Endothelial cell of umbilical vein (primary cell): Measurements from ENCODE around the gene VKORC1. TPM values are rescaled to one million over a fixed set of nuclear protein-coding genes. Genes with fewer than 3 reads are reported as not detected.

Experiments
- BruUV-seq: library from RNA; stranded (reverse); fragments of 400-500 nt; replicated peaks from 2 replicates; lab custom pipeline; 2021; lab: Mats Ljungman, UMichigan
- CTCF ChIA-PET: fragments of 300-600, 350-600 bp; sonication (Branson Sonifier 250); formaldehyde crosslinking; loops from one replicate; lab custom pipeline; 2021; ENCODE audit warnings: antibody characterized with exemption, inconsistent platforms; lab: Charles Lee
- POLR2A ChIA-PET: fragments of 300-600, 350-600 bp; sonication (Branson Sonifier 250); formaldehyde crosslinking; loops from one replicate; lab custom pipeline; 2021; ENCODE audit warnings: antibody characterized with exemption, inconsistent platforms; lab: Charles Lee
- DNase-seq: peaks from one replicate; pipeline ENCODE4 v3.0.0-alpha.2; 2011; ENCODE audit warnings: low read depth, low spot score
- FAIRE-seq: peaks from 2 replicates; lab custom pipeline; 2011; peaks lifted over from hg19 to GRCh38; lab: Jason Lieb, UNC
- H2AFZ ChIP-seq: 2 replicates; pipeline ENCODE4 v1.6.0; 2012; ENCODE audit warnings: low read depth, low read length, control low read depth, inconsistent platforms
- H3K27ac ChIP-seq: 2 replicates; pipeline ENCODE4 v1.5.1; 2011; ENCODE audit warnings: low read depth, mild to moderate bottlenecking, control low read depth, low read length, moderate library complexity; ENCODE audit not compliant: insufficient read depth
- H3K27me3 ChIP-seq, 2 experiments: 2 replicates each; pipeline versions ENCODE4 v1.6.0 to v1.6.1; 2011; ENCODE audit warnings: low read length in 2 of 2, mixed read lengths in 1 of 2; ENCODE audit not compliant: control insufficient read depth in 2 of 2, insufficient read depth in 2 of 2
- H3K36me3 ChIP-seq, 2 experiments: 2 replicates in 1 of 2; 3 replicates in 1 of 2; pipeline ENCODE4 v1.5.1; 2011; ENCODE audit warnings: low read length in 2 of 2, mild to moderate bottlenecking in 1 of 2, moderate library complexity in 1 of 2; ENCODE audit not compliant: control insufficient read depth in 2 of 2, insufficient read depth in 2 of 2; ENCODE audit errors: extremely low read depth in 1 of 2
- H3K4me1 ChIP-seq: 3 replicates; pipeline ENCODE4 v1.5.1; 2011; ENCODE audit warnings: mild to moderate bottlenecking, low read length; ENCODE audit not compliant: control insufficient read depth, insufficient read depth; ENCODE audit errors: extremely low read depth
- H3K4me2 ChIP-seq: 2 replicates; pipeline ENCODE4 v1.6.1; 2011; ENCODE audit warnings: low read length, control low read depth, mixed read lengths; ENCODE audit not compliant: insufficient read depth
- H3K4me3 ChIP-seq, 3 experiments: fragments of 200-600 bp in 1 of 3; sonication (generic), shearing (Covaris generic) in 1 of 3; replicated peaks in 1 of 3; 2 replicates each; pipeline ENCODE4 v1.5.1; 2011 to 2016; ENCODE audit warnings: control low read depth in 3 of 3, low read length in 3 of 3, mild to moderate bottlenecking in 2 of 3, inconsistent platforms in 1 of 3, low read depth in 1 of 3, moderate library complexity in 1 of 3; ENCODE audit not compliant: insufficient read depth in 1 of 3
- H3K79me2 ChIP-seq: 2 replicates; pipeline ENCODE4 v1.6.0; 2012; ENCODE audit warnings: low read length, inconsistent platforms; ENCODE audit not compliant: control insufficient read depth, insufficient read depth
- H3K9ac ChIP-seq: replicated peaks from 2 replicates; pipeline ENCODE3; 2011; ENCODE audit warnings: low read length, control low read depth; ENCODE audit not compliant: insufficient read depth; ENCODE audit errors: extremely low read depth
- H3K9me1 ChIP-seq: replicated peaks from 3 replicates; pipeline ENCODE4 v1.6.0; 2011; ENCODE audit warnings: mild to moderate bottlenecking, low read length; ENCODE audit not compliant: control insufficient read depth, insufficient read depth; ENCODE audit errors: extremely low read depth
- H3K9me3 ChIP-seq: replicated peaks from 2 replicates; pipeline ENCODE4 v1.5.1; 2012; ENCODE audit warnings: low read length, inconsistent platforms; ENCODE audit not compliant: control insufficient read depth, insufficient read depth
- H4K20me1 ChIP-seq: replicated peaks from 2 replicates; pipeline ENCODE3; 2011; ENCODE audit warnings: mild to moderate bottlenecking, low read length; ENCODE audit not compliant: control insufficient read depth, insufficient read depth; ENCODE audit errors: extremely low read depth
- CTCF ChIP-seq, 2 donors: IDR thresholded peaks; 1 replicate in 1 of 2; 2 replicates in 1 of 2; pipeline ENCODE4 v1.5.1; 2011; ENCODE audit warnings: low read length in 2 of 2, mild to moderate bottlenecking in 2 of 2, moderate library complexity in 2 of 2, control low read depth in 1 of 2, inconsistent platforms in 1 of 2, low read depth in 1 of 2; ENCODE audit not compliant: insufficient read depth in 1 of 2; ENCODE audit errors: extremely low read depth in 1 of 2
- EZH2 ChIP-seq: IDR thresholded peaks from 2 replicates; pipeline ENCODE4 v1.6.1; 2012; ENCODE audit warnings: borderline replicate concordance, low read depth, mild to moderate bottlenecking, moderate library complexity, low read length, inconsistent platforms; ENCODE audit not compliant: severe bottlenecking
- FOS ChIP-seq: IDR thresholded peaks from 2 replicates; pipeline ENCODE4 v1.6.1; 2011; ENCODE audit warnings: mild to moderate bottlenecking, low read length, moderate library complexity, borderline replicate concordance; ENCODE audit not compliant: insufficient read depth
- GATA2 ChIP-seq: IDR thresholded peaks from 2 replicates; pipeline ENCODE4 v1.7.0; 2011; ENCODE audit warnings: low read depth, mild to moderate bottlenecking, moderate library complexity, mixed read lengths, low read length; ENCODE audit not compliant: insufficient read length, insufficient read depth
- JUN ChIP-seq: IDR thresholded peaks from 2 replicates; pipeline ENCODE4 v1.6.1; 2011; ENCODE audit warnings: borderline replicate concordance, low read depth; ENCODE audit not compliant: insufficient read length, insufficient read depth
- MAX ChIP-seq: IDR thresholded peaks from 2 replicates; pipeline ENCODE4 v1.6.1; 2011; ENCODE audit not compliant: insufficient read depth, insufficient read length
- MYC ChIP-seq: IDR thresholded peaks from one replicate; pipeline ENCODE4 v1.6.1; 2011; ENCODE audit warnings: mild to moderate bottlenecking, low read depth, low read length
- POLR2A ChIP-seq: IDR thresholded peaks from 2 replicates; pipeline ENCODE4 v1.6.1; 2012; ENCODE audit warnings: low read depth, mild to moderate bottlenecking, control low read depth, low read length
- POLR2AphosphoS5 ChIP-seq: IDR thresholded peaks from 2 replicates; pipeline ENCODE4 v1.6.1; 2012; ENCODE audit warnings: low read depth, mild to moderate bottlenecking, control low read depth, low read length, moderate library complexity; ENCODE audit not compliant: insufficient read depth
- dilution Hi-C: fragments of 300-500 bp; cut with MboI; formaldehyde crosslinking; loops from one replicate; pipeline ENCODE4 v1.15.0; 2019; ENCODE audit warnings: low sequenced_read_pairs; ENCODE audit not compliant: extremely low pct_ligation_motif_present
- intact Hi-C: fragments of 100-400 bp; cut with micrococcal nuclease; formaldehyde crosslinking; loops from one replicate; pipeline ENCODE4 v1.10.0; 2022
- polyA plus RNA-seq, 4 experiments: library from polyadenylated mRNA; depleted of rRNA in 3 of 4; stranded (reverse) in 3 of 4; unstranded in 1 of 4; fragments of >200 nt; gene quantifications; 2 replicates each; pipeline versions ENCODE4 v1.2.1 to v1.2.3, GENCODE V29; 2011 to 2012; ENCODE audit warnings: missing spikeins in 1 of 4
- total RNA-seq: library from RNA; stranded (reverse); gene quantifications from 2 replicates; pipeline ENCODE4 v1.2.3, GENCODE V29; 2021

The VKORC1 gene
- total and polyA plus RNA-seq, 2 donors (not counting 3 experiments of a cell fraction or from before 2014, with no cell fraction given), result 93.5 to 586 TPM

- no TSS peak for BruUV-seq
- Histone ChIP-seq H3K4me2 (no peak overlapping the region), H3K79me2 (no peaks in the 10 kb centered on the region), H3K4me3 (no peak overlapping the region), H3K9me3 (no peaks in the 10 kb centered on the region), H3K27me3 (no peaks in the 10 kb centered on the region), H4K20me1 (no peaks in the 10 kb centered on the region), H3K9ac (no peak overlapping the region), H3K36me3 (peaks cover 0 to 5% of the 10 kb centered on the region in 2 experiments), H2AFZ (no peak overlapping the region), H3K27ac (no peak overlapping the region), H3K9me1 (no peaks in the 10 kb centered on the region), H3K4me1 (peaks cover 8% of the 10 kb centered on the region)
- TF ChIP-seq MAX, result no peak
- no peak for TF ChIP-seq EZH2
- TF ChIP-seq POLR2A, result no peak
- no peak for TF ChIP-seq POLR2AphosphoS5
- no peak for TF ChIP-seq JUN
- no peak for TF ChIP-seq FOS
- no peak for TF ChIP-seq GATA2
- no peak for TF ChIP-seq CTCF (IDR thresholded peaks at IDR 0.05; ENCODE audit: extremely low read depth in 1 of 2, insufficient read depth in 1 of 2, low read depth in 1 of 2, low read length in 2 of 2)
- no peak for TF ChIP-seq MYC
- POLR2A ChIA-PET, result no interaction called here
- FAIRE-seq (no peak), DNase-seq (no peak)
- dilution Hi-C loops, result no loop called here
- CTCF ChIA-PET, result interaction anchor here (1.9 kb wide), 1 partner anchor 17 kb away, joined by 7 read pairs; the partner anchor contains the start of gene KAT8
- intact Hi-C loops, result no loop called here
Observed at GRCh38 chr16:31134625-31135534, 40.3 kb upstream of the VKORC1 start.
